Right renal cortex interstitium (tissue), 3 donors: Measurements from ENCODE around the gene GAD1. TPM values are rescaled to one million over a fixed set of nuclear protein-coding genes. Genes with fewer than 3 reads are reported as not detected.

Source experiments
- DNase-seq, 3 donors: peaks; one replicate each; pipeline ENCODE4 v3.0.0-alpha.2; 2013; ENCODE audit warnings: low read depth in 3 of 3, low spot score in 2 of 3
- polyA plus RNA-seq, 3 donors: library from polyadenylated mRNA; unstranded; fragments of 120-200 nt; gene quantifications; one replicate each; pipeline ENCODE4 v1.2.1, GENCODE V29; 2013; ENCODE audit not compliant: insufficient read length in 3 of 3

The GAD1 gene
- polyA plus RNA-seq, 3 donors, result 0.53 to 1.2 (median 1.0) TPM

- no peak for DNase-seq
Observed at GRCh38 chr2:170817093-170818035, 677 bp downstream of the GAD1 start.

GRCh38 chr2:170818036-170818751 is 1.5 kb downstream of the GAD1 start:
- no peak for DNase-seq

GRCh38 chr2:170818752-170819470 is 2.2 kb downstream of the GAD1 start:
- DNase-seq, result no peak

- no peak for DNase-seq
Observed at GRCh38 chr2:170819680-170820664, 3.3 kb downstream of the GAD1 start.

- DNase-seq, result no peak
Observed at GRCh38 chr2:170820757-170821530, 4.3 kb downstream of the GAD1 start.

- no peak for DNase-seq
Observed at GRCh38 chr2:170821531-170822289, 5.0 kb downstream of the GAD1 start.

GRCh38 chr2:170822290-170823087 is 5.8 kb downstream of the GAD1 start:
- no peak for DNase-seq

- no peak for DNase-seq
Observed at GRCh38 chr2:170823088-170823897, 6.6 kb downstream of the GAD1 start.

GRCh38 chr2:170823898-170824215 is 7.2 kb downstream of the GAD1 start:
- no peak for DNase-seq

GRCh38 chr2:170824526-170825015 is 7.9 kb downstream of the GAD1 start:
- DNase-seq, result no peak

GRCh38 chr2:170827841-170828532 is 11.3 kb downstream of the GAD1 start:
- no peak for DNase-seq

GRCh38 chr2:170828533-170828916 is 11.8 kb downstream of the GAD1 start:
- no peak for DNase-seq

GRCh38 chr2:170829036-170829435 is 12.3 kb downstream of the GAD1 start:
- no peak for DNase-seq

GRCh38 chr2:170830166-170830565 is 13.5 kb downstream of the GAD1 start:
- no peak for DNase-seq

- no peak for DNase-seq
Observed at GRCh38 chr2:170831115-170831514, 14.4 kb downstream of the GAD1 start.

- no peak for DNase-seq
Observed at GRCh38 chr2:170836027-170836426, 19.3 kb downstream of the GAD1 start.
